Fibroblast of lung (primary cell): ENCODE results near the gene SNRPD1. TPM values are rescaled to one million over a fixed set of nuclear protein-coding genes. Genes with fewer than 3 reads are reported as not detected.
A peak's percentile ranks its signal among the peaks of the same experiment; 100 is the strongest.

Experiments
- DNase-seq, 2 donors: peaks; one replicate each; pipeline versions ENCODE4 v3.0.0 to v3.0.0-alpha.2; 2010; ENCODE audit warnings: low read depth in 2 of 2
- H2AFZ ChIP-seq: 2 replicates; pipeline ENCODE4 v1.5.1; 2012; ENCODE audit warnings: low read length, control low read depth, inconsistent platforms
- H3K27ac ChIP-seq: 2 replicates; pipeline ENCODE4 v1.5.1; 2011; ENCODE audit warnings: low read length, control low read depth; ENCODE audit not compliant: insufficient read depth
- H3K27me3 ChIP-seq: 2 replicates; pipeline ENCODE4 v1.5.1; 2011; ENCODE audit warnings: mild to moderate bottlenecking, low read length; ENCODE audit not compliant: control insufficient read depth, insufficient read depth
- H3K36me3 ChIP-seq: 2 replicates; pipeline ENCODE4 v1.5.1; 2011; ENCODE audit warnings: low read length; ENCODE audit not compliant: control insufficient read depth, insufficient read depth
- H3K4me1 ChIP-seq: 2 replicates; pipeline ENCODE4 v1.5.1; 2011; ENCODE audit warnings: low read length; ENCODE audit not compliant: control insufficient read depth, insufficient read depth; ENCODE audit errors: extremely low read depth
- H3K4me2 ChIP-seq: 2 replicates; pipeline ENCODE4 v1.5.1; 2011; ENCODE audit warnings: low read length, control low read depth; ENCODE audit not compliant: insufficient read depth; ENCODE audit errors: extremely low read depth
- H3K4me3 ChIP-seq, 4 experiments: fragments of 200-600 bp in 1 of 4; sonication (generic) in 1 of 4; replicated peaks in 1 of 4; 2 replicates each; pipeline ENCODE4 v1.5.1; 2011 to 2016; ENCODE audit warnings: low read length in 4 of 4, low read depth in 3 of 4, mild to moderate bottlenecking in 3 of 4, control low read depth in 2 of 4, inconsistent platforms in 1 of 4, mixed read lengths in 1 of 4; ENCODE audit not compliant: insufficient read depth in 1 of 4; ENCODE audit errors: control extremely low read depth in 1 of 4
- H3K79me2 ChIP-seq: 2 replicates; pipeline ENCODE4 v1.5.1; 2012; ENCODE audit warnings: mild to moderate bottlenecking, low read length, inconsistent platforms; ENCODE audit not compliant: control insufficient read depth, insufficient read depth
- H3K9ac ChIP-seq: 2 replicates; pipeline ENCODE4 v1.5.1; 2011; ENCODE audit warnings: mild to moderate bottlenecking, low read length, control low read depth; ENCODE audit not compliant: insufficient read depth
- H3K9me3 ChIP-seq: 2 replicates; pipeline ENCODE4 v1.5.1; 2012; ENCODE audit warnings: low read depth, low read length; ENCODE audit not compliant: control insufficient read depth, insufficient read depth
- H4K20me1 ChIP-seq: 2 replicates; pipeline ENCODE4 v1.5.1; 2011; ENCODE audit warnings: low read length; ENCODE audit not compliant: control insufficient read depth, insufficient read depth; ENCODE audit errors: extremely low read depth
- EZH2 ChIP-seq: IDR thresholded peaks from 2 replicates; pipeline ENCODE4 v1.5.1; 2012; ENCODE audit warnings: low read length, control low read depth, mild to moderate bottlenecking; ENCODE audit errors: missing control alignments
- polyA plus RNA-seq, 2 donors: library from polyadenylated mRNA; depleted of rRNA in 1 of 2; stranded (reverse) in 1 of 2; unstranded in 1 of 2; fragments of >200 nt; gene quantifications; 2 replicates each; pipeline ENCODE4 v1.2.1, GENCODE V29; 2011 to 2012; ENCODE audit warnings: missing spikeins in 1 of 2
- total RNA-seq: library from RNA; depleted of rRNA; stranded (reverse); fragments of >200 nt; gene quantifications from 2 replicates; pipeline ENCODE4 v1.2.1, GENCODE V29; 2014
- TF ChIP-seq, protein P1 (sequence below), 2 donors: IDR thresholded peaks in 1 of 2; conservative IDR thresholded peaks in 1 of 2; 1 replicate in 1 of 2; 2 replicates in 1 of 2; pipeline ENCODE4 v1.5.1; 2011 to 2012; ENCODE audit warnings: low read length in 2 of 2, control low read depth in 1 of 2, inconsistent platforms in 1 of 2, low read depth in 1 of 2, mild to moderate bottlenecking in 1 of 2

The SNRPD1 gene
- total and polyA plus RNA-seq, 2 donors (not counting 1 experiment from before 2014, with no cell fraction given), result 10.2 to 26.2 TPM

DNA sequence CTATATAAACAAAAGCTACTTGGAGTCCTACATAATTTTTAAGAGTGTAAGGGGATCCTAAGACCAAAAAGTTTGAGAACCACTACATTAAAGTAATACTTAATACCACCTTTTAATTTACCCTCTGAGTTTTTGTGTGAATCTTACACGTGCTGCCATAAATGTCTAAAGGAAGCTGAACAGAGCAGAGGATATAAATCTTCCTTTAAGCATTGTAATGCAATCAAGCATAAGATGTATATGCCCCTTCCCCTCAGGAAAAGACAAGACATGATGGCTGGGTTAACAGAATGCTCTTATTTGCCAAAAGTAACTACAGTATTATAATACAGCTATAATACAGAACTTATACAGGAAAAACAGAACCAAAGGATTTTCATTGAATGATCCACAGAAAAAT is 14.5 kb upstream of the SNRPD1 start:
- Histone ChIP-seq H3K4me3 (no peak overlapping the region), H3K4me1 (peaks cover 4% of the 10 kb centered on the region), H2AFZ (no peak overlapping the region), H4K20me1 (no peaks in the 10 kb centered on the region), H3K27ac (no peak overlapping the region), H3K9me3 (no peaks in the 10 kb centered on the region), H3K36me3 (no peaks in the 10 kb centered on the region), H3K4me2 (no peak overlapping the region), H3K9ac (no peak overlapping the region), H3K79me2 (peaks cover 34% of the 10 kb centered on the region), H3K27me3 (no peaks in the 10 kb centered on the region)
- TF ChIP-seq, protein P1, sequence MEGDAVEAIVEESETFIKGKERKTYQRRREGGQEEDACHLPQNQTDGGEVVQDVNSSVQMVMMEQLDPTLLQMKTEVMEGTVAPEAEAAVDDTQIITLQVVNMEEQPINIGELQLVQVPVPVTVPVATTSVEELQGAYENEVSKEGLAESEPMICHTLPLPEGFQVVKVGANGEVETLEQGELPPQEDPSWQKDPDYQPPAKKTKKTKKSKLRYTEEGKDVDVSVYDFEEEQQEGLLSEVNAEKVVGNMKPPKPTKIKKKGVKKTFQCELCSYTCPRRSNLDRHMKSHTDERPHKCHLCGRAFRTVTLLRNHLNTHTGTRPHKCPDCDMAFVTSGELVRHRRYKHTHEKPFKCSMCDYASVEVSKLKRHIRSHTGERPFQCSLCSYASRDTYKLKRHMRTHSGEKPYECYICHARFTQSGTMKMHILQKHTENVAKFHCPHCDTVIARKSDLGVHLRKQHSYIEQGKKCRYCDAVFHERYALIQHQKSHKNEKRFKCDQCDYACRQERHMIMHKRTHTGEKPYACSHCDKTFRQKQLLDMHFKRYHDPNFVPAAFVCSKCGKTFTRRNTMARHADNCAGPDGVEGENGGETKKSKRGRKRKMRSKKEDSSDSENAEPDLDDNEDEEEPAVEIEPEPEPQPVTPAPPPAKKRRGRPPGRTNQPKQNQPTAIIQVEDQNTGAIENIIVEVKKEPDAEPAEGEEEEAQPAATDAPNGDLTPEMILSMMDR (conservative IDR thresholded peaks at IDR 0.05 in 1 of 2, IDR thresholded peaks at IDR 0.05 in 1 of 2; ENCODE audit: low read depth in 1 of 2, low read length in 2 of 2), result no peak
- TF ChIP-seq EZH2, result no peak
- no peak for DNase-seq

- no peak for DNase-seq
- peaks cover 4% of the 10 kb centered on the region for H3K4me1 ChIP-seq
- H3K9ac ChIP-seq, result no peak overlapping the region
- peaks cover 34% of the 10 kb centered on the region for H3K79me2 ChIP-seq
- no peaks in the 10 kb centered on the region for H3K9me3 ChIP-seq
- no peaks in the 10 kb centered on the region for H3K36me3 ChIP-seq
- peak overlapping the region; percentile 89 for H3K4me2 ChIP-seq
- no peak overlapping the region for H2AFZ ChIP-seq
- H3K4me3 ChIP-seq, result peak overlapping the region; percentile 90 to 100 (median 99)
- no peaks in the 10 kb centered on the region for H4K20me1 ChIP-seq
- TF ChIP-seq, protein P1 (conservative IDR thresholded peaks at IDR 0.05 in 1 of 2, IDR thresholded peaks at IDR 0.05 in 1 of 2; ENCODE audit: low read depth in 1 of 2, low read length in 2 of 2), result no peak
- no peaks in the 10 kb centered on the region for H3K27me3 ChIP-seq
- H3K27ac ChIP-seq, result peak overlapping the region; percentile 99
Observed at GRCh38 chr18:21598726-21599584, 13.2 kb upstream of the SNRPD1 start.

GRCh38 chr18:21599585-21600525 is 12.3 kb upstream of the SNRPD1 start:
- H3K4me3 ChIP-seq, result peak overlapping the region; percentile 90 to 100 (median 99)
- peak overlapping the region; percentile 99 for H2AFZ ChIP-seq
- no peaks in the 10 kb centered on the region for H3K36me3 ChIP-seq
- peak overlapping the region; percentile 89 for H3K4me2 ChIP-seq
- no peaks in the 10 kb centered on the region for H3K27me3 ChIP-seq
- peaks cover 4% of the 10 kb centered on the region for H3K4me1 ChIP-seq
- peak overlapping the region; percentile 97 for H3K9ac ChIP-seq
- no peak for TF ChIP-seq EZH2
- no peaks in the 10 kb centered on the region for H4K20me1 ChIP-seq
- peak in 1 of 2 donors; percentile 3 for DNase-seq
- H3K9me3 ChIP-seq, result no peaks in the 10 kb centered on the region
- H3K79me2 ChIP-seq, result peaks cover 31% of the 10 kb centered on the region
- peak overlapping the region; percentile 99 for H3K27ac ChIP-seq
